ENCODE measurements around the gene HCFC1.
"Not testable (repeated sequence)": the region's sequence is repeated elsewhere in the genome, so short reads cannot be mapped to it uniquely, and the experiment has no call there.

The HCFC1 gene

GRCh38 chrX:154013001-154013421 is 41.4 kb upstream of the HCFC1 start:
- Mint-ChIP-seq H3K4me1 (peaks cover 7% of the 10 kb centered on the region), H3K4me3 (no peak overlapping the region), H3K27ac (peak overlapping the region; percentile 48), H3K9me3 (no peaks in the 10 kb centered on the region), H3K36me3 (peaks cover 92% of the 10 kb centered on the region)
- ATAC-seq (no peak), DNase-seq (ENCODE audit: low spot score in 2 of 2) (no peak)

GRCh38 chrX:154012336-154012991 is 40.8 kb upstream of the HCFC1 start:
- Mint-ChIP-seq H3K4me3 (no peak overlapping the region), H3K36me3 (peaks cover 92% of the 10 kb centered on the region), H3K9me3 (no peaks in the 10 kb centered on the region), H3K27ac (peak overlapping the region; percentile 60), H3K4me1 (peaks cover 7% of the 10 kb centered on the region)
- no peak for DNase-seq (ENCODE audit: low spot score in 2 of 2)
- no peak for ATAC-seq

- ATAC-seq = no peak
- Mint-ChIP-seq H3K36me3 (peaks cover 87% of the 10 kb centered on the region), H3K9me3 (no peaks in the 10 kb centered on the region), H3K4me3 (no peak overlapping the region), H3K27ac (peak overlapping the region; percentile 60), H3K4me1 (peaks cover 7% of the 10 kb centered on the region)
- no peak for DNase-seq (ENCODE audit: low spot score in 2 of 2)
Observed at GRCh38 chrX:154011376-154012335, 40.0 kb upstream of the HCFC1 start.

GRCh38 chrX:154010330-154011087 is 38.9 kb upstream of the HCFC1 start:
- peaks cover 78% of the 10 kb centered on the region for H3K36me3 Mint-ChIP-seq
- ATAC-seq = no peak
- H3K4me3 Mint-ChIP-seq = no peak overlapping the region

GRCh38 chrX:154008521-154008920 is 36.9 kb upstream of the HCFC1 start:
- no peak overlapping the region for H3K4me3 Mint-ChIP-seq
- no peak for DNase-seq (ENCODE audit: low spot score in 2 of 2)
- H3K27ac Mint-ChIP-seq = peak overlapping the region; percentile 83
- no peaks in the 10 kb centered on the region for H3K4me1 Mint-ChIP-seq
- no peaks in the 10 kb centered on the region for H3K9me3 Mint-ChIP-seq
- H3K36me3 Mint-ChIP-seq = peaks cover 59% of the 10 kb centered on the region
- no peak for ATAC-seq

More at GRCh38 chrX:154010330-154011087, 38.9 kb upstream of the HCFC1 start:
- no peaks in the 10 kb centered on the region for H3K9me3 Mint-ChIP-seq
- no peak for DNase-seq (ENCODE audit: low spot score in 2 of 2)
- H3K27ac Mint-ChIP-seq = peak overlapping the region; percentile 26
- peaks cover under 1% of the 10 kb centered on the region for H3K4me1 Mint-ChIP-seq

GRCh38 chrX:154006947-154007346 is 35.3 kb upstream of the HCFC1 start:
- Mint-ChIP-seq H3K9me3 (no peaks in the 10 kb centered on the region), H3K27ac (no peak overlapping the region), H3K36me3 (peaks cover 52% of the 10 kb centered on the region), H3K4me1 (peaks cover 13% of the 10 kb centered on the region), H3K4me3 (no peak overlapping the region)
- no peak for ATAC-seq
- DNase-seq (ENCODE audit: low spot score in 2 of 2) = no peak

- no peak for DNase-seq (ENCODE audit: low spot score in 2 of 2)
- H3K9me3 Mint-ChIP-seq = no peaks in the 10 kb centered on the region
- no peak overlapping the region for H3K4me3 Mint-ChIP-seq
- no peak overlapping the region for H3K27ac Mint-ChIP-seq
- H3K36me3 Mint-ChIP-seq = peaks cover 26% of the 10 kb centered on the region
- no peak for ATAC-seq
- H3K4me1 Mint-ChIP-seq = peaks cover 19% of the 10 kb centered on the region
Observed at GRCh38 chrX:154004315-154004714, 32.7 kb upstream of the HCFC1 start.

- Mint-ChIP-seq H3K4me1 (peaks cover 19% of the 10 kb centered on the region), H3K36me3 (peaks cover 6% of the 10 kb centered on the region)
- DNase-seq (ENCODE audit: low spot score in 2 of 2) = peak in 1 of 2 donors; percentile 70
Observed at GRCh38 chrX:154002215-154002719, 30.6 kb upstream of the HCFC1 start.

GRCh38 chrX:154000051-154000450 is 28.4 kb upstream of the HCFC1 start:
- Mint-ChIP-seq H3K27ac (no peak overlapping the region), H3K4me1 (peaks cover 19% of the 10 kb centered on the region), H3K4me3 (no peak overlapping the region), H3K36me3 (peaks cover 5% of the 10 kb centered on the region), H3K9me3 (no peaks in the 10 kb centered on the region)
- DNase-seq (ENCODE audit: low spot score in 2 of 2) = no peak
- ATAC-seq = no peak

More at GRCh38 chrX:154002215-154002719, 30.6 kb upstream of the HCFC1 start:
- H3K4me3 Mint-ChIP-seq = peak overlapping the region; percentile 69
- ATAC-seq = peak; percentile 94
- H3K9me3 Mint-ChIP-seq = no peaks in the 10 kb centered on the region
- peak overlapping the region; percentile 92 for H3K27ac Mint-ChIP-seq

GRCh38 chrX:153999359-154000037 is 27.9 kb upstream of the HCFC1 start:
- H3K36me3 Mint-ChIP-seq = peaks cover 5% of the 10 kb centered on the region
- no peak for ATAC-seq
- no peaks in the 10 kb centered on the region for H3K9me3 Mint-ChIP-seq
- peaks cover 19% of the 10 kb centered on the region for H3K4me1 Mint-ChIP-seq
- H3K4me3 Mint-ChIP-seq = no peak overlapping the region
- no peak overlapping the region for H3K27ac Mint-ChIP-seq
- no peak for DNase-seq (ENCODE audit: low spot score in 2 of 2)

GRCh38 chrX:153995504-153995903 is 23.9 kb upstream of the HCFC1 start:
- Mint-ChIP-seq H3K4me3 (no peak overlapping the region), H3K9me3 (no peaks in the 10 kb centered on the region), H3K4me1 (peaks cover 8% of the 10 kb centered on the region), H3K36me3 (no peaks in the 10 kb centered on the region), H3K27ac (no peak overlapping the region)
- no peak for ATAC-seq
- no peak for DNase-seq (ENCODE audit: low spot score in 2 of 2)

GRCh38 chrX:153994398-153994797 is 22.8 kb upstream of the HCFC1 start:
- ATAC-seq; H3K36me3 Mint-ChIP-seq; DNase-seq (ENCODE audit: low spot score in 2 of 2); H3K4me3 Mint-ChIP-seq; H3K9me3 Mint-ChIP-seq; H3K27ac Mint-ChIP-seq: not testable (repeated sequence)
- H3K4me1 Mint-ChIP-seq = peaks cover 15% of the 10 kb centered on the region

GRCh38 chrX:153993978-153994377 is 22.4 kb upstream of the HCFC1 start:
- no peak overlapping the region for H3K27ac Mint-ChIP-seq
- H3K9me3 Mint-ChIP-seq = no peaks in the 10 kb centered on the region
- peaks cover 15% of the 10 kb centered on the region for H3K4me1 Mint-ChIP-seq
- H3K4me3 Mint-ChIP-seq = no peak overlapping the region
- DNase-seq (ENCODE audit: low spot score in 2 of 2) (no peak), ATAC-seq (no peak)
- H3K36me3 Mint-ChIP-seq = no peaks in the 10 kb centered on the region

- Mint-ChIP-seq H3K9me3 (no peaks in the 10 kb centered on the region), H3K27ac (no peak overlapping the region), H3K4me3 (no peak overlapping the region), H3K36me3 (no peaks in the 10 kb centered on the region), H3K4me1 (peaks cover 15% of the 10 kb centered on the region)
- ATAC-seq = no peak
- DNase-seq (ENCODE audit: low spot score in 2 of 2) = no peak
Observed at GRCh38 chrX:153993079-153993478, 21.5 kb upstream of the HCFC1 start.

Measured in stimulated activated effector memory CD8-positive, alpha-beta T cell treated with anti-CD3 and anti-CD28 coated beads, Interleukin-12 subunit alpha, Interleukin-12 subunit beta, amount 100 ng/mL, for 72 hours (primary cell).